SH-SY5Y (cell line): ENCODE measurements around the gene POLK.

Experiments used
- GATA2 ChIP-seq: IDR thresholded peaks from 2 replicates; pipeline ENCODE4 v1.6.1; 2011; ENCODE audit warnings: mild to moderate bottlenecking, low read depth, low read length
- GATA3 ChIP-seq: IDR thresholded peaks from 2 replicates; pipeline ENCODE4 v1.6.1; 2011; ENCODE audit warnings: low read depth, mild to moderate bottlenecking, low read length, moderate library complexity

DNA sequence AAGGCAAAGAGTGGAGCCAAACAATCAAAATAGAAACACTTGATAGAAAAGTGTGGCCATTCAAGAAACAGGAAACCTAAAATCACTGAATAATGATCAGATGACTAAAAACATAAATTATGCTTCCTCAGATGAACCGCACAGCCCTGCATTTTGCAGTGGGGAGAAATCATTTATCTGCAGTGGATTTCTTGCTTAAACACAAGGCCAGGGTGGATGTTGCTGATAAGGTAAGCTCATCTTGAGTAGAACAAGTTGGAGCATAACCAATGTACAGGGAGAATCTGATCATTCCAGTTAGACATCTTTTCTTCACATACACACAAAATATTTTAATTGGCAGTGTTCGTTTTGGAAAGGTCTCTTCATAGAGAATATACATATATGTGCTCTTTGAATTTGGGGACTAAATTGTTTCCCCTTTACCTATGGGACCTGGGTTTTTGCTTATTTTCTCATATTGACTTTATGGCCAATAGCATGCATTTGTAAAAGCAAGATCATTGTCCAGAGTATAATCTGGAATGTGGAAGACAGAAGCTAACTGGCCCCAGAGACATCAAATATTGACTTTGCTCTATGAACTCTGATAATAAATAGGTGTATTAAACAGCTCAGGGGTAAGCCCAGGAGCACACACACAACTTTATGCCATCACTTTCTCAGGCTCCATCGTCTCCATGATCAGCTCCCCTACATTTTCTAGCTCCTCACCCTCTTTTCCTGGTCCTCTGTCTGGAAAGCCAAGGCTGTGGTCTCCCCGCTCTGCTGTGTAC, 108.7 kb downstream of the POLK start:
- TF ChIP-seq GATA2 (no peak), GATA3 (no peak)
